HG03135 (cell line): ENCODE measurements around the gene MICALL2.

ENCODE experiments used
- ATAC-seq: cut with Tn5 transposase; IDR thresholded peaks from one replicate; pipeline ENCODE4 v1.9.1; 2021; ENCODE audit warnings: mild to moderate bottlenecking, moderate library complexity; ENCODE audit not compliant: unreplicated experiment

The MICALL2 gene

DNA sequence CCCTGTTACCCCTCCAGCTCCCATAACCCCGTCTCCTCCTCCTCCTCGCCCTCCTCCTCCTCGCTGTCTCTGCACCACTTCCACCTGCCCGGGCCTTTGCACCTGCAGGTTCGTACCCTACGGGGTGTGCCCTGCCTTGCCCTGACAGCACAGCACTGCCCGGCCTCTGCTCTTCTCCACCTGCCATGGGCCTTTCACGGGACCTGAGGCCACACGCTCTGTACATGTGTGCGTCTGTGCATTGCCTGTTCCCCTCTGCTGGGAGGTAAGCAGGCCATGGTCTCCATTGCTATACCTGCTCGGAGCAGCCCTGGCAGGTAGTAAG is 40.0 kb downstream of the MICALL2 start:
- no peak for ATAC-seq

DNA sequence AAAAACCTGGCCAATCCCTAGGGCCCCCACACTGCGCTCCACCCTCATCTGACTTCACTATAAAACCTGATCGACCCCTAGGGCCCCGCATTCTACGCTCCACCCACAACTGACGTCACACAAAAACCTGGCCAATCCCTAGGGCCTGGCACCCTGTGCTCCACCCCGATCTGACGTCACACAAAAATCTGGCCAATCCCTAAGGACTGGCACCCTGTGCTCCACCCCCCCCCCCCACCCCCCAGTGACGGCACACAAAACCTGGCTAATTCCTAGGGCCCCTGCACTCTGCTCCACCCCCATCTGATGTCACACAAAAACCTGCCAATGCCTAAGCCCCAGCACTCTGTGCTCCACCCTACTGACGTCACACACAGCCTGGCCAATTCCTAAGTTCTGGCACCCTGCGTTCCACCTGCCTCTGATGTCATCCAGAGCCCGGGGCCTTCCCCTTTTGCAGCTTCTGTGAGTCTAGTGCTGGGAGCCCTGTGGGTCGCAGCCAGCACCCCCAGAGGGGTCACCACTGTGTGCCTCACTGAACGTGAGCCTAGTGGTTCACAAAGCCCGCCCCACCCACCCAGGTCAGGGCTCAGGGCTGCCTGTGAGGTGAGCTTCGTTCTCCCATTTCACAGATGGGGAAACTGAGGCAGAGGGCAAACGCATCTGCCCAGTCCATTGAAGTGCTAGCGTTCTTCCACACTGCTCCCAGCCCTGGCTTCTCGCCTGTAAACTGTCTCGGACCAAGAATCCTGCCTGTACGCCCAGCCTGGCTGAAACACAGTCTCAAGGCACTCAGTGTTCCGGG is 40.6 kb downstream of the MICALL2 start:
- no peak for ATAC-seq

DNA sequence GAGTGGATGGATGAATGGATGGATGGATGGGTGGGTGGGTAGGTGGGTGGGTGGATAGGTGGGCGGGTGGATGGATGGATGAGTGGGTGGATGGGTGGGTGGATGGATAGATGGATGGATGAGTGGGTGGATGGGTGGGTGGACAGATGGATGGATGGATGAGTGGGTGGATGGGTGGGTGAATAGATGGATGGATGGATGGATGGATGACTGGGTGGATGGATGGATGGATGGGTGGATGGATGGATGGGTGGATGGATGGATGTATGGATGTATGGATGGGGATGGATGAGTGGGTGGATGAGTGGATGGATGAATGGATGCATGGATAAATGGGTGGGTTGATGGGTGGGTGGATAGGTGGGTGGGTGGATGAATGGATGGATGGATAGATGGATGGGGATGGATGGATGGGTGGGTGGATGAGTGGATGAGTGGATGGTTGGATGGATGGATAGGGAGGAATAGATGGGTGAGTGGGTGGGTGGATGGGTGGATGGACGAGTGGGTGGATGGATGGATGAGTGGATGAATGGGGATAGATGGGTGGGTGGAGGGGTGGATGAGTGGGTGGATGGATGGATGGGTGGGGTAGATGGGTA is 43.8 kb downstream of the MICALL2 start:
- ATAC-seq, result no peak

- no peak for ATAC-seq
These were observed 45.2 kb downstream of the MICALL2 start for GRCh38 chr7:1413936-1414639.

- peak; percentile 64 for ATAC-seq
These were observed 46.7 kb downstream of the MICALL2 start for GRCh38 chr7:1412322-1413261.

GRCh38 chr7:1411414-1411813 is 47.9 kb downstream of the MICALL2 start:
- no peak for ATAC-seq

- no peak for ATAC-seq
These were observed 48.3 kb downstream of the MICALL2 start for GRCh38 chr7:1410992-1411391.

GRCh38 chr7:1409555-1409954 is 49.7 kb downstream of the MICALL2 start:
- ATAC-seq, result no peak

DNA sequence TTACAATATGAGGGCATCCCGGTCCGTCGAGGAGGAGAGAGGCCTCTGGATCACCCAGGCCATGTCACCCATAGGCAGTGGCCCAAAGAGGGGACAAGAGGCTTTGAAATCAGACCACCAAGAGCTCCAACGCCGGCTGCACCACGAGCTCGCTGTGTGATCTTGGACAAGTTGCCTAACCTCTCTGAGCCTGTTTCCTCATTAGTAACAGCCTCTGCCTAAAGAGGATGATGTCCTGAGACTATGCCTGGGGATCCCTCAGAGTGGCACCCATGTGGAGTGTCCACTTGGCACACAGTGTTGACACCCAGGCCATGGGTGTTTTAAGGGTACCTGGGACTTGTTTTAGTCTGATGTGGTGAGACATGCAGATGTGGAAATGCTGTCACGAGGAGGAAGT is 50.8 kb downstream of the MICALL2 start:
- ATAC-seq, result no peak

DNA sequence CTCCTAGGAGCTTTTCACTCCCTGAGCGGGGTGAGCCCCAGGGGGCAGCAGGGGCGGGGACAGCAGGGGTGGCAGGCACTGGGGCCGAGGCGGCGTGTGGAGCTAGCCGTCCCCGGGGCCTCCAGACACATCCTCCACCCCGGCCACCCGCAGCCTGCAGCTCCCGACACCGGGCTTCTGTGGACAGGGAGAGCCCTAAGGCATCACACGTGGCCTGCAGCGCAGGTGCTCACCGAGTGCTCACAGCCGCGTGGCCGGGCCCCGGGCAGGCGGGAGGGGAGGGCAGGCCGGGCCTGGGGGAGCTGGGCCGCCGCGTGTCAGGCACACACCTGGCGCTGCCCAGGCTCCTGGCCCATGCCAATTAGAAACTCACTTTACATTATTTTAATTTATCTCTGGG is 51.4 kb downstream of the MICALL2 start:
- ATAC-seq, result no peak

GRCh38 chr7:1404898-1405548 is 54.2 kb downstream of the MICALL2 start:
- ATAC-seq, result no peak

- no peak for ATAC-seq
These were observed 54.8 kb downstream of the MICALL2 start for GRCh38 chr7:1404460-1404809.

DNA sequence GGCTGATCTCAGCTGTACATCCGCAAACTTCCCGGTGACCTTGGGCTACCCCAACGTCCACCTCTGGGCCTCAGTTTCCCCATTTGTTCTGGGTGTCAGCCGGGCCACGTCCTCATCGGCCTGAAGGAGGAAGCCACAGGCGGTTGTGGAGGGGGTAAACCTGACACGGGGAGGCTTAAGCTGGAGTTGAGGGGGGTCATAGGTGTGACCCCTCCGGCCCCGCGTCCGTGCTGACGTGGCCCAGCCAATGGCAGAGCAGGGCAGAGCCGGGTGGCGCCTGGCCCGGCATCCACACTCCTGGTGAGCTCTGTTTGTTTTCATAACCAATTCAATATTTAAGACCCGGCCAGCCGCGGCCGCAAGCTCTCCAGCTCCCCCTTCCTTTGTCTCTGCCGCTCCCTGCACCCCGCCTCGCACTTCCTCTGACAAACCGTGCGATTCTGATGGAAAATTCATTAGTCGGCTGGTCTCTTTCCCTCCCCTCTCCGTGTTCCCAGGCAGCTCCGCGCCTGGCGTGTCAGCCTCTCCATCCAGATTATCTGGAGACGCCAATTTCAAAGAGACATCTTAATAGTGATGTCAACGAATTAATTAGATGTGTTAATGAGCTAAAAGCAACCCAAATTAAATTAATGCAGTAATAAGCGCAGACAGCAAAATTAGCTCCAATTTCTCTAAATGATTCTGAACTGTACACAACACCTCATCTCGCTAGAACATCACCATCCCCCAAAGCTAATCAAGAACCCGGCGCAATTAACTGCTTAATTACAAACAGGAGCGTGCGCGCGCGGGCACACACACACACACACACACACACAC is 55.4 kb downstream of the MICALL2 start:
- no peak for ATAC-seq

DNA sequence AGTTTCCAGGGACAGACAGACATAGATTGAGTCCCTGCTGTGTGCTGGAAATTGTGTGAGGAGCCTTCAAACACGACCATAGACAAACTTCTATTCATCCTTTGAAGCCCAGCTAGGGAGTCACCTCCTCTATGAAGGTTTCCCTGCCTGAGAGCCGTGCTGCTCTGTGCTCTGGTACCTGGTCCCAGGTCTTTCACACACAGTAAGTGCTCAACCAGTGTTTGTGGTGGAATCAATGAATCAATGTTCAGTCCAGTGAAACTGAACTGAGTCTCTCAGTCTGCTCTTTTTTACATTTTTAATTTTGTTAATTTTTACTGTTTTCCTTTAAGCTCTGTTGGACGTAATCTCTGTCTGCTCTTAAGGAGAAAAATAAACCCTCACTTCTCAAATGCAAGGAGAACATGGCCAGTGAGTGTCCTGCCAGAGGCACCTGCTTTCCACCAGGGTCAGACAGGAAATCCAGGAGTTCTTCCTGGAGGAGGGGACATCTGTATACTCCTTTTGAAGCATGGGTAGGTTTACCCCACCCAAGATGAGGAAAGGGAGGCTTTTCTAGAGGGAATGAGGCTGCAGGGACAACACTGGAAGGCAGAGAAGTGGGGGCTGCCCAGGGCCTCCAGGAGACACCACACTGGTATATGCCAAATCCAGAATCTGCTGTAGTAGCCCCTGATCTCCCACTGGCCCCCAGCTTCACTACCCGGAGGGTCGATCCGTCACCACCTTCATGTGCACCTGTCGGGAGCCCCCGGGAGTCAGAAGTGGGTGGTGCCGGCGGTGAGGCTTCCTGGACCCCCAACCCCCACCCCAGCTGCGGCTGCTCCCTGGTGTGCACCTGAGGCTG is 56.3 kb downstream of the MICALL2 start:
- ATAC-seq, result no peak

DNA sequence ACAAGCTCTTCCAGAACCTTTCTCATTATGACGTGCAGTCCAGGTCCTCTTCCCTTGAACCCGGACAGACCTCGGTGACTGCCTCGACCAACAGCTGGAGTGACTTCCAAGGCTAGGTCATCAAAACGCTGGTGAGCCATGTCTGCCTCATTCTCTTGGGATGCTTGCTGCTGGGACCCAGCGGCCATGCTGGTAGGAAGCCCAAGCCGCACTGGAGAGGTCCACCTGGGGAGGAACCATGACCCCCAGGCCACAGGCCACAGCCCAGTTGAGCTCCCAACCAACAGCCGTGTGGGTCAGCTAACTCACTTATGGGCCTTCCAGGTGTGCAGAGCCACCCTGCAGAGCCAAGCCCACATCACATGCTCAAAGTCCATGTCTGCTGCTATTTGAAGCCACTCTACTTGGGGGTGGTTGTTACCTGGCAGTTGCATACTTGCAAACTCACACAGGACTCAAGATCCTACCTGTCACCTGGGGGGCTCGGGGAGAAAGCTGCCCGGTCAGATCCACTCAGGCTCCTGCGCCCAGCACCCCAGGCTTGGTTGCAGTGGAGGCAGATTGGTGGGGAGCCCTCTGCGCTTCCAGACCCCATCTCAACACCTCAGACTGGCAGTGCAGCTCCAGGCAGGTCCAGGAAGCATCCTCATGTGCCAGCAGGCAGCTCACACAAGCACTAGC is 57.0 kb downstream of the MICALL2 start:
- ATAC-seq, result no peak

DNA sequence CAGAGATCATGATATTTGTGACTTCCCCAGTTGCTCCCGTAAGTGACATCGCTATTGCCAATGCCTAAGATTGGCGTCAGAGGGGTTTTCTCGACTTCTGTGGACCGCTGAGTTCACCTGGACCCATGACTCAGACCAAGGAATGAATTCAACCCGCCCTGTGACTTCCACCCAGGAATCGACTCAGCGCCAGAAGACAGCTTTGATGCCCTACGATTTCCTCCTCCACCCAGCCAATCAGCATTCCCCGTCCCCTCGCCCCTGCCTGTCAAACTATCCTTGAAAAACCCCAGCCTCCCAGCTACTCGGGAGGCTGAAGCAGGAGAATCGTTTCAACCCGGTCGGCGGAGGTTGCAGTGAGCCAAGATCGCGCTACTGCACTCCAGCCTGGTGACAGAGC is 58.3 kb downstream of the MICALL2 start:
- ATAC-seq, result no peak

- ATAC-seq, result no peak
These were observed 58.9 kb downstream of the MICALL2 start for GRCh38 chr7:1400371-1400770.
